IMR-90 (cell line): ENCODE data around the gene AQP4. TPM values are rescaled to one million over a fixed set of nuclear protein-coding genes. Genes with fewer than 3 reads are reported as not detected.

ENCODE experiments used
- ATAC-seq: fragments of 200-7000 bp; cut with Tn5 transposase; 2 replicates; pipeline ENCODE4 v1.9.1; 2020; ENCODE audit warnings: low read depth, mild to moderate bottlenecking, moderate library complexity
- BruUV-seq: library from RNA; stranded (reverse); fragments of 400-500 nt; replicated peaks from 2 replicates; lab custom pipeline; 2021; lab: Mats Ljungman, UMichigan
- CTCF ChIA-PET: fragments of 300-600 bp; formaldehyde crosslinking; extraction: SDS; loops from one replicate; lab custom pipeline; 2021; ENCODE audit warnings: antibody characterized with exemption; lab: Yijun Ruan, JAX
- POLR2A ChIA-PET: fragments of 300-600 bp; sonication (Branson Sonifier 250); formaldehyde crosslinking; loops from one replicate; lab custom pipeline; 2022; ENCODE audit warnings: antibody characterized with exemption; ENCODE audit not compliant: unreplicated experiment; lab: Charles Lee
- DNase-seq: peaks from one replicate; pipeline ENCODE4 v3.0.0; 2013
- H2AFZ ChIP-seq: replicated peaks from 2 replicates; pipeline ENCODE3; 2013; ENCODE audit warnings: low read length, mild to moderate bottlenecking; ENCODE audit not compliant: poor library complexity
- H2AK5ac ChIP-seq: 2 replicates; pipeline ENCODE4 v1.6.1; 2013; ENCODE audit warnings: low read depth, low read length, inconsistent platforms
- H2AK9ac ChIP-seq: replicated peaks from 2 replicates; pipeline ENCODE3; 2013; ENCODE audit warnings: mild to moderate bottlenecking, low read depth, low read length, moderate library complexity; ENCODE audit not compliant: poor library complexity
- H2BK120ac ChIP-seq: 2 replicates; pipeline ENCODE4 v1.6.1; 2013; ENCODE audit warnings: low read depth, low read length, inconsistent platforms
- H2BK15ac ChIP-seq: 3 replicates; pipeline ENCODE4 v1.6.1; 2013; ENCODE audit warnings: low read depth, low read length, inconsistent platforms
- H2BK20ac ChIP-seq: 2 replicates; pipeline ENCODE4 v1.6.1; 2013; ENCODE audit warnings: low read depth, mild to moderate bottlenecking, inconsistent platforms, low read length, moderate library complexity
- H2BK5ac ChIP-seq: 2 replicates; pipeline ENCODE4 v1.6.1; 2013; ENCODE audit warnings: mild to moderate bottlenecking, low read depth, low read length, inconsistent platforms; ENCODE audit not compliant: poor library complexity, severe bottlenecking
- H3K14ac ChIP-seq: replicated peaks from 2 replicates; pipeline ENCODE4 v1.6.1; 2013; ENCODE audit warnings: low read depth, low read length, inconsistent platforms
- H3K18ac ChIP-seq: 2 replicates; pipeline ENCODE4 v1.6.1; 2013; ENCODE audit warnings: low read depth, low read length, control low read depth
- H3K23ac ChIP-seq: 2 replicates; pipeline ENCODE4 v1.6.1; 2013; ENCODE audit warnings: low read depth, low read length, inconsistent platforms
- H3K27ac ChIP-seq: 2 replicates; pipeline ENCODE4 v1.5.1; 2013; ENCODE audit warnings: mild to moderate bottlenecking, control low read depth, low read length; ENCODE audit not compliant: insufficient read depth
- H3K27me3 ChIP-seq: 2 replicates; pipeline ENCODE4 v1.6.1; 2013; ENCODE audit warnings: low read length; ENCODE audit not compliant: control insufficient read depth, insufficient read depth
- H3K36me3 ChIP-seq: 2 replicates; pipeline ENCODE4 v1.6.1; 2013; ENCODE audit warnings: low read length, mixed read lengths; ENCODE audit not compliant: control insufficient read depth, insufficient read depth
- H3K4ac ChIP-seq: 2 replicates; pipeline ENCODE4 v1.6.1; 2013; ENCODE audit warnings: low read depth, low read length, inconsistent platforms
- H3K4me1 ChIP-seq: 2 replicates; pipeline ENCODE4 v1.6.1; 2013; ENCODE audit warnings: low read length, mixed read lengths; ENCODE audit not compliant: control insufficient read depth, insufficient read depth
- H3K4me2 ChIP-seq: 2 replicates; pipeline ENCODE4 v1.6.1; 2013; ENCODE audit warnings: low read depth, mild to moderate bottlenecking, control low read depth, low read length, moderate library complexity
- H3K4me3 ChIP-seq: 2 replicates; pipeline ENCODE4 v1.5.1; 2013; ENCODE audit warnings: low read depth, mild to moderate bottlenecking, control low read depth, low read length, moderate library complexity; ENCODE audit not compliant: insufficient read depth
- H3K56ac ChIP-seq: 2 replicates; pipeline ENCODE4 v1.6.1; 2013; ENCODE audit warnings: low read length, inconsistent platforms; ENCODE audit not compliant: insufficient read depth; ENCODE audit errors: extremely low read depth
- H3K79me1 ChIP-seq, 2 experiments: 2 replicates each; pipeline ENCODE4 v1.6.1; 2013; ENCODE audit warnings: low read length in 2 of 2, inconsistent platforms in 1 of 2, low read depth in 1 of 2
- H3K9ac ChIP-seq: 2 replicates; pipeline ENCODE4 v1.6.1; 2013; ENCODE audit warnings: low read depth, low read length, control low read depth
- H3K9me1 ChIP-seq: 2 replicates; pipeline ENCODE4 v1.6.1; 2013; ENCODE audit warnings: low read length, inconsistent platforms; ENCODE audit not compliant: insufficient read depth
- H3K9me3 ChIP-seq: 2 replicates; pipeline ENCODE4 v1.6.1; 2013; ENCODE audit warnings: low read length; ENCODE audit not compliant: control insufficient read depth, insufficient read depth
- H4K20me1 ChIP-seq: 2 replicates; pipeline ENCODE4 v1.6.1; 2013; ENCODE audit warnings: low read length, inconsistent platforms; ENCODE audit not compliant: insufficient read depth
- H4K5ac ChIP-seq: 2 replicates; pipeline ENCODE4 v1.6.1; 2013; ENCODE audit warnings: mild to moderate bottlenecking, low read depth, low read length, control low read depth
- H4K8ac ChIP-seq, 2 experiments: 2 replicates each; pipeline ENCODE4 v1.6.1; 2013; ENCODE audit warnings: low read depth in 2 of 2, low read length in 2 of 2, control low read depth in 1 of 2, inconsistent platforms in 1 of 2
- H4K91ac ChIP-seq: 2 replicates; pipeline ENCODE4 v1.6.1; 2013; ENCODE audit warnings: low read depth, low read length, inconsistent platforms; ENCODE audit not compliant: insufficient read depth
- BHLHE40 ChIP-seq: fragments of 150-350 bp; IDR thresholded peaks from 2 replicates; pipeline ENCODE4 v1.6.1; 2016; ENCODE audit warnings: mild to moderate bottlenecking, low read depth, low read length
- CEBPB ChIP-seq: IDR thresholded peaks from 2 replicates; pipeline ENCODE4 v1.6.1; 2012; ENCODE audit warnings: low read depth, low read length, improper control_type of control experiment
- CHD1 ChIP-seq: IDR thresholded peaks from 2 replicates; pipeline ENCODE4 v1.6.1; 2012; ENCODE audit warnings: low read depth, low read length, improper control_type of control experiment
- MAFK ChIP-seq: IDR thresholded peaks from 2 replicates; pipeline ENCODE4 v1.6.1; 2012; ENCODE audit warnings: low read depth, low read length, improper control_type of control experiment
- MXI1 ChIP-seq: IDR thresholded peaks from 2 replicates; pipeline ENCODE4 v1.6.1; 2012; ENCODE audit warnings: low read depth, mild to moderate bottlenecking, low read length, moderate library complexity, borderline replicate concordance
- NFE2L2 ChIP-seq: fragments of 150-350 bp; IDR thresholded peaks from 2 replicates; pipeline ENCODE4 v1.6.1; 2016; ENCODE audit warnings: low read depth, mild to moderate bottlenecking, low read length
- RAD21 ChIP-seq: IDR thresholded peaks from 2 replicates; pipeline ENCODE4 v1.6.1; 2012; ENCODE audit warnings: low read length, improper control_type of control experiment
- RCOR1 ChIP-seq: IDR thresholded peaks from 2 replicates; pipeline ENCODE4 v1.6.1; 2012; ENCODE audit warnings: mild to moderate bottlenecking, low read length, improper control_type of control experiment; ENCODE audit not compliant: insufficient replicate concordance
- RFX5 ChIP-seq: IDR thresholded peaks from 2 replicates; pipeline ENCODE4 v1.8.0; 2012; ENCODE audit warnings: low read depth, mild to moderate bottlenecking, low read length, moderate library complexity
- USF2 ChIP-seq: fragments of 150-350 bp; IDR thresholded peaks from 2 replicates; pipeline ENCODE4 v1.6.1; 2017; ENCODE audit warnings: mild to moderate bottlenecking, antibody characterized with exemption, low read length, low read depth
- WGBS, 2 experiments: methylation state at CpG; one replicate each; pipeline versions ENCODE4 v1.1.5 to v1.1.7; 2013; ENCODE audit warnings: missing lambda C conversion rate in 2 of 2; ENCODE audit not compliant: insufficient read length in 1 of 2; ENCODE audit errors: extremely low coverage in 2 of 2; 5-methylcytosine and 5-hydroxymethylcytosine counted together
- dilution Hi-C: fragments of 300-500 bp; cut with HindIII; formaldehyde crosslinking; loops from one replicate; pipeline ENCODE4 v1.14.3; 2018; ENCODE audit warnings: low sequenced_read_pairs; ENCODE audit not compliant: unreplicated experiment
- in situ Hi-C: fragments of 300-500 bp; cut with MboI; formaldehyde crosslinking; loops from 3 replicates; pipeline ENCODE4 v1.14.3; 2019; ENCODE audit warnings: low sequenced_read_pairs, inconsistent platforms, mixed read lengths
- intact Hi-C: fragments of 100-400 bp; cut with micrococcal nuclease; formaldehyde crosslinking; loops from 2 replicates; pipeline ENCODE4 v1.10.0; 2022
- polyA plus RNA-seq, 3 experiments: library from polyadenylated mRNA; depleted of rRNA; stranded (reverse); fragments of >200 nt; gene quantifications; 2 replicates each; pipeline ENCODE4 v1.2.3, GENCODE V29; 2012; ENCODE audit warnings: low replicate concordance in 1 of 3
- total RNA-seq: library from RNA; depleted of rRNA; stranded (reverse); fragments of >200 nt; gene quantifications from 2 replicates; pipeline ENCODE4 v1.2.3, GENCODE V29; 2012
- TF ChIP-seq, protein P1 (sequence below): fragments of 150-350 bp; IDR thresholded peaks from 2 replicates; pipeline ENCODE4 v1.6.1; 2016; ENCODE audit warnings: low read depth, mild to moderate bottlenecking, low read length, moderate library complexity, borderline replicate concordance

AQP4 gene
- total and polyA plus RNA-seq, 2 of the 4 experiments (the other 2 are of a cell fraction): not detected

DNA sequence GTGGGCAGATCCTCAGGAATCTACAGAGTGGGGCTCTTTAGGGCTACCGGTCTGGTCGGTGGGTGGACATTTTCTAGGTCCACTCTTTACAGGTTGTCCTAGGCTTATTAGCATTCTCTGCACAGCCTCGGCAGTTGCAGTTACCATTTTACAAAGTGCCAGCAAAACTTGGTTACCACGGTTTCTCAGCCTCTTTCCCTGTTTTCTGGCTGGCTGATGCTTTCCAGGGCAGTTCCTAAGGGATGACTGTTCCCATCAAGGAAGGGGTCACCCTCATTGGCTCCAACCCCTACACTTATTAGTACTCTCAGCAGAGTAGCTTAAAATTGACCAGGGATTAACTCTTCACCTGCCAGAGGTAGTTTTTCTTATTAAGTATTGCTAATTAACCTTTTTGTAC is 2.0 kb upstream of the AQP4 start:
- no TSS peak for BruUV-seq

More for the DNA sequence above, 2.0 kb upstream of the AQP4 start:
- Histone ChIP-seq H2BK120ac (no peak overlapping the region), H2BK5ac (no peak overlapping the region), H2AK5ac (no peak overlapping the region), H2BK20ac (no peak overlapping the region), H3K23ac (no peak overlapping the region), H3K14ac (no peak overlapping the region), H3K4me2 (no peak overlapping the region), H4K91ac (no peak overlapping the region), H3K27me3 (no peaks in the 10 kb centered on the region), H3K18ac (no peak overlapping the region), H3K27ac (no peak overlapping the region), H3K9me3 (no peaks in the 10 kb centered on the region), H3K79me1 (no peaks in the 10 kb centered on the region), H3K9ac (no peak overlapping the region), H2BK15ac (no peak overlapping the region), H3K4me1 (no peaks in the 10 kb centered on the region), H3K4me3 (no peak overlapping the region), H3K9me1 (no peaks in the 10 kb centered on the region), H3K36me3 (no peaks in the 10 kb centered on the region), H2AK9ac (no peak overlapping the region), H3K56ac (no peak overlapping the region), H4K8ac (no peak overlapping the region), H4K5ac (no peak overlapping the region), H3K4ac (no peak overlapping the region), H4K20me1 (no peaks in the 10 kb centered on the region), H2AFZ (no peak overlapping the region)
- TF ChIP-seq RFX5: no peak
- no peak for TF ChIP-seq CHD1
- no peak for TF ChIP-seq NFE2L2
- no peak for TF ChIP-seq MAFK
- TF ChIP-seq, protein P1, sequence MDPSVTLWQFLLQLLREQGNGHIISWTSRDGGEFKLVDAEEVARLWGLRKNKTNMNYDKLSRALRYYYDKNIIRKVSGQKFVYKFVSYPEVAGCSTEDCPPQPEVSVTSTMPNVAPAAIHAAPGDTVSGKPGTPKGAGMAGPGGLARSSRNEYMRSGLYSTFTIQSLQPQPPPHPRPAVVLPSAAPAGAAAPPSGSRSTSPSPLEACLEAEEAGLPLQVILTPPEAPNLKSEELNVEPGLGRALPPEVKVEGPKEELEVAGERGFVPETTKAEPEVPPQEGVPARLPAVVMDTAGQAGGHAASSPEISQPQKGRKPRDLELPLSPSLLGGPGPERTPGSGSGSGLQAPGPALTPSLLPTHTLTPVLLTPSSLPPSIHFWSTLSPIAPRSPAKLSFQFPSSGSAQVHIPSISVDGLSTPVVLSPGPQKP: no peak
- no peak for TF ChIP-seq RCOR1
- no peak for TF ChIP-seq USF2
- no peak for TF ChIP-seq MXI1
- no peak for TF ChIP-seq BHLHE40
- no peak for TF ChIP-seq RAD21
- TF ChIP-seq CEBPB: no peak
- no peak for ATAC-seq
- CTCF ChIA-PET: no interaction called here
- POLR2A ChIA-PET: no interaction called here
- dilution Hi-C loops: no loop called here
- in situ Hi-C loops: no loop called here
- DNase-seq: no peak
- intact Hi-C loops: no loop called here
- WGBS, 2 experiments: 89% methylated on average over 3 of the region's 4 CpGs; no CpG with 5 or more reads in 1 of the 2 experiments
